B cell (primary cell): ENCODE measurements around the gene VIPR2. TPM values are rescaled to one million over a fixed set of nuclear protein-coding genes. Genes with fewer than 3 reads are reported as not detected.
"Not testable (repeated sequence)": the region's sequence is repeated elsewhere in the genome, so short reads cannot be mapped to it uniquely, and the experiment has no call there.

ENCODE experiments used
- ATAC-seq: fragments of 200-7000 bp; cut with Tn5 transposase; one replicate; pipeline ENCODE4 v1.10.0; 2021; ENCODE audit warnings: low read depth, mild to moderate bottlenecking, moderate number of reproducible peaks, moderate library complexity
- CTCF ChIA-PET: fragments of 350-600 bp; sonication (Branson Sonifier 250); formaldehyde crosslinking; loops from one replicate; lab custom pipeline; 2021; ENCODE audit warnings: antibody characterized with exemption, inconsistent platforms; lab: Charles Lee
- POLR2A ChIA-PET: fragments of 350-600 bp; sonication (Branson Sonifier 250); formaldehyde crosslinking; loops from one replicate; lab custom pipeline; 2021; ENCODE audit warnings: antibody characterized with exemption; lab: Charles Lee
- DNase-seq: peaks from one replicate; pipeline ENCODE4 v3.0.0; 2013
- H2AFZ ChIP-seq: 2 replicates; pipeline ENCODE4 v1.6.1; 2012; ENCODE audit warnings: mild to moderate bottlenecking, low read depth, low read length; ENCODE audit not compliant: insufficient read depth, poor library complexity, severe bottlenecking
- H3K27ac ChIP-seq, 2 donors: 1 replicate in 1 of 2; 2 replicates in 1 of 2; pipeline ENCODE4 v1.5.1; 2012 to 2013; ENCODE audit warnings: low read length in 2 of 2, mild to moderate bottlenecking in 2 of 2, moderate library complexity in 1 of 2
- H3K27me3 ChIP-seq, 4 experiments: fragments of 200-600 bp in 1 of 4; sonication (generic) in 1 of 4; replicated peaks in 1 of 4; 1 replicate in 2 of 4; 2 replicates in 2 of 4; pipeline versions ENCODE4 v1.6.1 to v1.7.0; 2013 to 2016; ENCODE audit warnings: low read length in 3 of 4, mild to moderate bottlenecking in 2 of 4, mixed read lengths in 1 of 4, moderate library complexity in 1 of 4; ENCODE audit not compliant: insufficient read depth in 4 of 4, control insufficient read depth in 3 of 4; ENCODE audit errors: control extremely low read depth in 1 of 4
- H3K36me3 ChIP-seq, 2 experiments: replicated peaks in 1 of 2; 1 replicate in 1 of 2; 2 replicates in 1 of 2; pipeline versions ENCODE4 v1.6.1 to v1.7.1; 2013; ENCODE audit warnings: low read length in 1 of 2; ENCODE audit not compliant: insufficient read depth in 2 of 2, control insufficient read depth in 1 of 2; ENCODE audit errors: control extremely low read depth in 1 of 2, extremely low read depth in 1 of 2
- H3K4me1 ChIP-seq, 2 donors: fragments of 200-600 bp in 1 of 2; sonication (generic) in 1 of 2; 1 replicate in 1 of 2; 2 replicates in 1 of 2; pipeline versions ENCODE4 v1.5.1 to v1.6.1; 2013 to 2017; ENCODE audit warnings: low read length in 2 of 2; ENCODE audit not compliant: control insufficient read depth in 2 of 2, insufficient read depth in 2 of 2
- H3K4me2 ChIP-seq: replicated peaks from 2 replicates; pipeline ENCODE3; 2012; ENCODE audit warnings: mild to moderate bottlenecking, low read depth, low read length; ENCODE audit not compliant: poor library complexity, severe bottlenecking
- H3K4me3 ChIP-seq, 5 experiments: fragments of 200-600 bp in 1 of 5; sonication (generic) in 1 of 5; 1 replicate in 3 of 5; 2 replicates in 2 of 5; pipeline versions ENCODE4 v1.5.1 to v1.7.0; 2011 to 2016; ENCODE audit warnings: low read length in 4 of 5, mild to moderate bottlenecking in 4 of 5, low read depth in 2 of 5, control low read depth in 1 of 5, moderate library complexity in 1 of 5; ENCODE audit not compliant: insufficient read depth in 1 of 5; ENCODE audit errors: control extremely low read depth in 1 of 5, extremely low read depth in 1 of 5
- H3K79me2 ChIP-seq: fragments of 200-600 bp; sonication (generic); one replicate; pipeline ENCODE4 v1.6.0; 2016; ENCODE audit warnings: low read length; ENCODE audit not compliant: control insufficient read depth, insufficient read depth
- H3K9ac ChIP-seq: fragments of 200-600 bp; sonication (generic); 2 replicates; pipeline ENCODE4 v1.6.1; 2017; ENCODE audit warnings: mild to moderate bottlenecking, low read length, moderate library complexity
- H3K9me3 ChIP-seq, 3 donors: one replicate each; pipeline versions ENCODE4 v1.6.1 to v1.7.1; 2013; ENCODE audit warnings: low read length in 2 of 3; ENCODE audit not compliant: control insufficient read depth in 2 of 3, insufficient read depth in 1 of 3; ENCODE audit errors: control extremely low read depth in 1 of 3
- H4K20me1 ChIP-seq: 2 replicates; pipeline ENCODE4 v1.6.0; 2012; ENCODE audit warnings: mild to moderate bottlenecking, low read length; ENCODE audit not compliant: insufficient read depth, control insufficient read depth, poor library complexity, severe bottlenecking
- H3K27ac Mint-ChIP-seq: one replicate; pipeline ENCODE4 v1.8.0; 2021; ENCODE audit warnings: mixed read lengths
- H3K27me3 Mint-ChIP-seq: one replicate; pipeline ENCODE4 v1.8.0; 2021; ENCODE audit warnings: mixed read lengths
- H3K4me1 Mint-ChIP-seq: one replicate; pipeline ENCODE4 v1.8.0; 2021; ENCODE audit warnings: mixed read lengths
- H3K4me3 Mint-ChIP-seq: one replicate; pipeline ENCODE4 v1.8.0; 2021; ENCODE audit warnings: mixed read lengths
- H3K9me3 Mint-ChIP-seq: one replicate; pipeline ENCODE4 v1.8.0; 2022; ENCODE audit warnings: mixed read lengths; ENCODE audit not compliant: insufficient read depth
- EZH2 ChIP-seq: IDR thresholded peaks from 2 replicates; pipeline ENCODE4 v1.6.1; 2012; ENCODE audit warnings: borderline replicate concordance, low read depth, mild to moderate bottlenecking, moderate library complexity, low read length; ENCODE audit not compliant: insufficient read depth, poor library complexity, severe bottlenecking
- WGBS: methylation state at CpG from one replicate; pipeline ENCODE4 v1.1.5; 2013; ENCODE audit warnings: missing lambda C conversion rate; ENCODE audit not compliant: insufficient coverage; 5-methylcytosine and 5-hydroxymethylcytosine counted together
- intact Hi-C: fragments of 100-400 bp; cut with micrococcal nuclease; formaldehyde crosslinking; loops from one replicate; pipeline ENCODE4 v1.10.0; 2022
- polyA plus RNA-seq: library from polyadenylated mRNA; depleted of rRNA; stranded (reverse); fragments of >200 nt; gene quantifications from 2 replicates; pipeline ENCODE4 v1.2.3, GENCODE V29; 2012
- total RNA-seq, 2 donors: library from RNA; stranded (reverse); fragments of 120-200 nt in 1 of 2; gene quantifications; 1 replicate in 1 of 2; 2 replicates in 1 of 2; pipeline versions ENCODE4 v1.2.3 to v1.2.4, GENCODE V29; 2013 to 2022
- TF ChIP-seq, protein P1 (sequence below): fragments of 200-600 bp; IDR thresholded peaks from one replicate; pipeline ENCODE4 v1.8.0; 2022; ENCODE audit warnings: antibody characterized with exemption, mild to moderate bottlenecking

The VIPR2 gene
- total and polyA plus RNA-seq, 2 donors (not counting 1 experiment from before 2014, with no cell fraction given): not detected

DNA sequence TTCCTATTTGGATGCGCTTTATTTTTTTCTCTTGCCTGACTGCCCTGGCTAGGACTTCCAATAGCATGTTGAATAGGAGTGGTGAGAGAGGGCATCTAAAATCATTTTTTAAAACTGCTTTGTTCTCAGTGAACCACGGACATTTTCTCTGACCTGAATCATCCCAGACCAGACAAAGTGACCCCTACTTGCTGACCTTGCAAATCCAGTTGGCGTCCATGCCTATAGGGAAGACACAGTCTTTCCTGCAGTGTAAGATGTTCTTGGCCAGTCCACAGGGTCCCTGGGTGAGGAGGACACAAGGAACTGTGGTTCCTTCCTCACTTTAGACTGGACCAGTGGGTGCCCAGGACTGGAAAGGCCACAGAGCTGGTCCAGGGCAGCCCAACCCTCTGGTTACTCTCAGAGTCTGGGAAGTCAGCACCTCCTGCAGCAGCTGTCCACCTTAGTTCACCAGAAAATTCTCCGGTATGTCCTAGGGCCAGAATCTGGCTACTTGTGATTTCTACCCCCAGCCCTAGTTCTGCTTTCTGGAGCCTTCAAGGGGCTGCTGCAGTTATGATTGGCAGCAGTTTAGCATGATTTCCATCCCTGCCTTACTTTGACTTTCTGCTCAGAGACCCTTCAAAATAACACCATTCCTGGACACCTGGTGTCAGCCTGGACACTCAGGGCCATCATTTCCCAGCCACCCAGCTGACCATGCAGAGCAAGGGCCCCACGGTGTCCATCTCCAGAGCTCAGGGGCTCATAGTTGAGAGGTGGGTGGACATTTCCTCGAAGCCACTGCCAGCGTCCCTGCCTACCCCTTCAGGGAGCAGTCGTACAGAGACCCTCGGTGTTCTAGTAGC lies 19.3 kb downstream of the VIPR2 start:
- no peaks in the 10 kb centered on the region for H3K4me1 ChIP-seq
- ATAC-seq: no peak
- ChIA-PET CTCF (no interaction called here), POLR2A (no interaction called here)
- H3K36me3 ChIP-seq: no peaks in the 10 kb centered on the region
- peaks cover 0 to 3% (median 0%) of the 10 kb centered on the region in 4 experiments for H3K27me3 ChIP-seq
- no peak for DNase-seq
- H3K27ac ChIP-seq: no peak overlapping the region
- Mint-ChIP-seq H3K4me1 (no peaks in the 10 kb centered on the region), H3K27ac (no peak overlapping the region), H3K9me3 (no peaks in the 10 kb centered on the region), H3K27me3 (peaks cover 5% of the 10 kb centered on the region), H3K4me3 (no peak overlapping the region)
- intact Hi-C loops: no loop called here
- H3K9ac ChIP-seq: no peak overlapping the region
- no peak overlapping the region for H3K4me2 ChIP-seq
- no peak overlapping the region for H2AFZ ChIP-seq
- H3K9me3 ChIP-seq: peaks cover 0 to 9% (median 0%) of the 10 kb centered on the region in 3 donors
- TF ChIP-seq EZH2: no peak
- TF ChIP-seq, protein P1, sequence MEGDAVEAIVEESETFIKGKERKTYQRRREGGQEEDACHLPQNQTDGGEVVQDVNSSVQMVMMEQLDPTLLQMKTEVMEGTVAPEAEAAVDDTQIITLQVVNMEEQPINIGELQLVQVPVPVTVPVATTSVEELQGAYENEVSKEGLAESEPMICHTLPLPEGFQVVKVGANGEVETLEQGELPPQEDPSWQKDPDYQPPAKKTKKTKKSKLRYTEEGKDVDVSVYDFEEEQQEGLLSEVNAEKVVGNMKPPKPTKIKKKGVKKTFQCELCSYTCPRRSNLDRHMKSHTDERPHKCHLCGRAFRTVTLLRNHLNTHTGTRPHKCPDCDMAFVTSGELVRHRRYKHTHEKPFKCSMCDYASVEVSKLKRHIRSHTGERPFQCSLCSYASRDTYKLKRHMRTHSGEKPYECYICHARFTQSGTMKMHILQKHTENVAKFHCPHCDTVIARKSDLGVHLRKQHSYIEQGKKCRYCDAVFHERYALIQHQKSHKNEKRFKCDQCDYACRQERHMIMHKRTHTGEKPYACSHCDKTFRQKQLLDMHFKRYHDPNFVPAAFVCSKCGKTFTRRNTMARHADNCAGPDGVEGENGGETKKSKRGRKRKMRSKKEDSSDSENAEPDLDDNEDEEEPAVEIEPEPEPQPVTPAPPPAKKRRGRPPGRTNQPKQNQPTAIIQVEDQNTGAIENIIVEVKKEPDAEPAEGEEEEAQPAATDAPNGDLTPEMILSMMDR: no peak
- H3K79me2 ChIP-seq: no peaks in the 10 kb centered on the region
- no peaks in the 10 kb centered on the region for H4K20me1 ChIP-seq
- no peak overlapping the region for H3K4me3 ChIP-seq
- 87% methylated on average over 6 of the region's 9 CpGs for WGBS

GRCh38 chr7:159123793-159124192 lies 20.9 kb downstream of the VIPR2 start:
- H3K4me3 Mint-ChIP-seq, H3K4me1 ChIP-seq, H3K27ac Mint-ChIP-seq, H4K20me1 ChIP-seq, H3K9me3 Mint-ChIP-seq, H2AFZ ChIP-seq, H3K79me2 ChIP-seq, intact Hi-C loops, DNase-seq, ATAC-seq, H3K4me2 ChIP-seq, POLR2A ChIA-PET, CTCF ChIA-PET, H3K27me3 Mint-ChIP-seq, H3K9ac ChIP-seq, H3K4me3 ChIP-seq, H3K36me3 ChIP-seq, H3K4me1 Mint-ChIP-seq, H3K27ac ChIP-seq, H3K27me3 ChIP-seq: not testable (repeated sequence)
- WGBS: no CpG with 5 or more reads among the region's 1 CpG
- peaks cover 0 to 11% (median 0%) of the 10 kb centered on the region in 3 donors for H3K9me3 ChIP-seq

- H3K4me2 ChIP-seq, DNase-seq, H3K4me3 ChIP-seq, H3K9ac ChIP-seq, ATAC-seq, H4K20me1 ChIP-seq, H3K36me3 ChIP-seq, H3K27ac Mint-ChIP-seq, H3K27me3 Mint-ChIP-seq, CTCF ChIA-PET, H3K9me3 Mint-ChIP-seq, H2AFZ ChIP-seq, H3K4me1 ChIP-seq, H3K27me3 ChIP-seq, H3K27ac ChIP-seq, H3K79me2 ChIP-seq, POLR2A ChIA-PET, H3K4me1 Mint-ChIP-seq, H3K4me3 Mint-ChIP-seq, intact Hi-C loops: not testable (repeated sequence)
- peaks cover 0 to 11% (median 0%) of the 10 kb centered on the region in 3 donors for H3K9me3 ChIP-seq
These were observed 21.4 kb downstream of the VIPR2 start for GRCh38 chr7:159123294-159123693.
